SK-N-SH (cell line): ENCODE measurements around the gene NAA11.

Source experiments
- CTCF ChIP-seq: fragments of 200-600 bp; sonication (generic); IDR thresholded peaks from 2 replicates; pipeline ENCODE4 v1.6.1; 2017; ENCODE audit warnings: antibody characterized with exemption, mild to moderate bottlenecking, moderate library complexity
- EP300 ChIP-seq, 2 experiments: IDR thresholded peaks; 2 replicates each; pipeline versions ENCODE4 v1.4.0 to v1.6.1; 2012; ENCODE audit warnings: borderline replicate concordance in 1 of 2, low read depth in 1 of 2, low read length in 1 of 2
- FOXJ3 ChIP-seq: sonication (generic); formaldehyde crosslinking; IDR thresholded peaks from 2 replicates; pipeline ENCODE4 v1.5.1; 2020; ENCODE audit warnings: mild to moderate bottlenecking, missing genetic modification reagents
- JUND ChIP-seq: IDR thresholded peaks from 2 replicates; pipeline ENCODE4 v1.4.0; 2012
- MAX ChIP-seq: IDR thresholded peaks from 2 replicates; pipeline ENCODE4 v1.4.0; 2012; ENCODE audit warnings: low read depth
- MXI1 ChIP-seq: IDR thresholded peaks from 2 replicates; pipeline ENCODE4 v1.6.1; 2012; ENCODE audit warnings: mild to moderate bottlenecking, low read depth, low read length, improper control_type of control experiment
- POLR2AphosphoS5 ChIP-seq: IDR thresholded peaks from 2 replicates; pipeline ENCODE4 v1.6.1; 2012; ENCODE audit warnings: low read depth, low read length
- RCOR1 ChIP-seq: fragments of 150-350 bp; IDR thresholded peaks from 2 replicates; pipeline ENCODE4 v1.6.1; 2017; ENCODE audit warnings: antibody characterized with exemption, low read length
- REST ChIP-seq: IDR thresholded peaks from 2 replicates; pipeline ENCODE4 v1.6.1; 2012; ENCODE audit warnings: mild to moderate bottlenecking, low read depth, low read length, moderate library complexity
- RFX5 ChIP-seq: IDR thresholded peaks from 2 replicates; pipeline ENCODE4 v1.6.1; 2012; ENCODE audit warnings: mild to moderate bottlenecking, improper control_type of control experiment, low read length
- SMC3 ChIP-seq: IDR thresholded peaks from 2 replicates; pipeline ENCODE4 v1.6.1; 2012; ENCODE audit warnings: low read depth, low read length, improper control_type of control experiment
- USF2 ChIP-seq: fragments of 150-350 bp; IDR thresholded peaks from 2 replicates; pipeline ENCODE4 v1.6.1; 2017; ENCODE audit warnings: antibody characterized with exemption, low read length, low read depth, borderline replicate concordance
- YY1 ChIP-seq: IDR thresholded peaks from 2 replicates; pipeline ENCODE4 v1.4.0; 2012; ENCODE audit warnings: low read depth, mild to moderate bottlenecking

- no peak for TF ChIP-seq RCOR1
- no peak for TF ChIP-seq YY1
- no peak for TF ChIP-seq SMC3
- no peak for TF ChIP-seq CTCF
- TF ChIP-seq EP300 (IDR thresholded peaks at IDR 0.05; ENCODE audit: borderline replicate concordance in 1 of 2, low read depth in 1 of 2, low read length in 1 of 2), result no peak
- no peak for TF ChIP-seq FOXJ3 (CRISPR knock-in tag)
- no peak for TF ChIP-seq POLR2AphosphoS5
- no peak for TF ChIP-seq MAX
- TF ChIP-seq MXI1, result no peak
- TF ChIP-seq USF2, result no peak
- no peak for TF ChIP-seq RFX5
- no peak for TF ChIP-seq JUND
- no peak for TF ChIP-seq REST
These were observed 38.1 kb downstream of the NAA11 start for GRCh38 chr4:79287718-79288117.
